WTC11 (cell line): ENCODE data around the gene IQGAP2. TPM values are rescaled to one million over a fixed set of nuclear protein-coding genes. Genes with fewer than 3 reads are reported as not detected.

ENCODE experiments used
- ATAC-seq: fragments of 200-7000 bp; cut with Tn5 transposase; 2 replicates; pipeline ENCODE4 v1.10.0; 2021; ENCODE audit warnings: mild to moderate bottlenecking, moderate library complexity
- CTCF ChIA-PET: fragments of 300-600 bp; sonication (Branson Sonifier 250); formaldehyde crosslinking; loops from one replicate; lab custom pipeline; 2021; ENCODE audit warnings: antibody characterized with exemption; lab: Charles Lee
- POLR2A ChIA-PET: fragments of 350-600 bp; sonication (Branson Sonifier 250); formaldehyde crosslinking; loops from one replicate; lab custom pipeline; 2021; ENCODE audit warnings: antibody characterized with exemption; lab: Charles Lee
- DNase-seq: peaks from one replicate; pipeline ENCODE4 v3.0.0; 2021; ENCODE audit warnings: low spot score
- H3K27ac Mint-ChIP-seq: 2 replicates; pipeline ENCODE4 v1.8.0; 2021; ENCODE audit warnings: mixed read lengths
- H3K27me3 Mint-ChIP-seq: 2 replicates; pipeline ENCODE4 v1.8.0; 2021; ENCODE audit warnings: low read depth, mild to moderate bottlenecking, moderate library complexity, mixed read lengths
- H3K36me3 Mint-ChIP-seq: 2 replicates; pipeline ENCODE4 v1.8.0; 2021; ENCODE audit warnings: mixed read lengths
- H3K4me1 Mint-ChIP-seq: 2 replicates; pipeline ENCODE4 v1.8.0; 2022; ENCODE audit warnings: mixed read lengths
- H3K4me3 Mint-ChIP-seq: 2 replicates; pipeline ENCODE4 v1.8.0; 2021; ENCODE audit warnings: mild to moderate bottlenecking, moderate library complexity, mixed read lengths
- H3K9me3 Mint-ChIP-seq: 2 replicates; pipeline ENCODE4 v1.8.0; 2021; ENCODE audit warnings: mixed read lengths
- CREM ChIP-seq: sonication (generic); formaldehyde crosslinking; IDR thresholded peaks from 2 replicates; pipeline ENCODE4 v1.8.1; 2022; ENCODE audit warnings: mild to moderate bottlenecking, missing genetic modification reagents, moderate library complexity
- E2F1 ChIP-seq: sonication (generic); formaldehyde crosslinking; IDR thresholded peaks from 2 replicates; pipeline ENCODE4 v1.8.0; 2022; ENCODE audit warnings: mild to moderate bottlenecking, missing genetic modification reagents
- MAX ChIP-seq: sonication (generic); formaldehyde crosslinking; IDR thresholded peaks from 2 replicates; pipeline ENCODE4 v1.8.0; 2022; ENCODE audit warnings: mild to moderate bottlenecking, missing genetic modification reagents
- NFATC4 ChIP-seq: fragments of 250-450 bp; sonication (Bioruptor Pico); IDR thresholded peaks from 2 replicates; pipeline ENCODE4 v1.9.0; 2021; ENCODE audit warnings: mild to moderate bottlenecking
- NR1H2 ChIP-seq: sonication (generic); formaldehyde crosslinking; IDR thresholded peaks from 2 replicates; pipeline ENCODE4 v1.9.0; 2021; ENCODE audit warnings: mild to moderate bottlenecking, moderate library complexity, missing genetic modification reagents
- SMAD4 ChIP-seq: sonication (generic); formaldehyde crosslinking; IDR thresholded peaks from 2 replicates; pipeline ENCODE4 v1.8.0; 2022; ENCODE audit warnings: mild to moderate bottlenecking, missing genetic modification reagents
- TEAD4 ChIP-seq: sonication (generic); formaldehyde crosslinking; IDR thresholded peaks from 2 replicates; pipeline ENCODE4 v1.8.0; 2022; ENCODE audit warnings: mild to moderate bottlenecking, missing genetic modification reagents
- ZBTB43 ChIP-seq: sonication (generic); formaldehyde crosslinking; IDR thresholded peaks from 2 replicates; pipeline ENCODE4 v1.8.1; 2023; ENCODE audit warnings: mild to moderate bottlenecking, missing genetic modification reagents
- ZNF121 ChIP-seq: sonication (generic); formaldehyde crosslinking; IDR thresholded peaks from 2 replicates; pipeline ENCODE4 v1.8.0; 2023; ENCODE audit warnings: missing genetic modification reagents
- ZNF138 ChIP-seq: sonication (generic); formaldehyde crosslinking; conservative IDR thresholded peaks from 2 replicates; pipeline ENCODE4 v1.8.1; 2022; ENCODE audit warnings: mild to moderate bottlenecking, moderate library complexity, missing genetic modification reagents
- ZNF232 ChIP-seq: sonication (generic); formaldehyde crosslinking; IDR thresholded peaks from 2 replicates; pipeline ENCODE4 v1.8.0; 2022; ENCODE audit warnings: mild to moderate bottlenecking, missing genetic modification reagents
- ZNF396 ChIP-seq: fragments of 250-450 bp; sonication (Bioruptor Pico); IDR thresholded peaks from 2 replicates; pipeline ENCODE4 v1.8.0; 2021; ENCODE audit warnings: mild to moderate bottlenecking, moderate library complexity, borderline replicate concordance
- ZNF671 ChIP-seq: fragments of 250-450 bp; sonication (Bioruptor Pico); IDR thresholded peaks from 2 replicates; pipeline ENCODE4 v1.8.0; 2021; ENCODE audit warnings: mild to moderate bottlenecking
- total RNA-seq: library from RNA; stranded (reverse); gene quantifications from 3 replicates; pipeline ENCODE4 v1.2.3, GENCODE V29; 2021
- TF ChIP-seq, protein P1 (sequence below): sonication (generic); formaldehyde crosslinking; IDR thresholded peaks from 2 replicates; pipeline ENCODE4 v1.8.0; 2023; ENCODE audit warnings: missing genetic modification reagents, mild to moderate bottlenecking, borderline replicate concordance
- TF ChIP-seq, protein P2 (sequence below): fragments of 250-450 bp; sonication (Bioruptor Pico); IDR thresholded peaks from 2 replicates; pipeline ENCODE4 v1.9.0; 2021; ENCODE audit warnings: mild to moderate bottlenecking
- TF ChIP-seq, protein P3 (sequence below): fragments of 200-600 bp; IDR thresholded peaks from 2 replicates; pipeline ENCODE4 v1.8.0; 2022; ENCODE audit warnings: antibody characterized with exemption
- TF ChIP-seq, protein P4 (sequence below): fragments of 250-450 bp; sonication (Bioruptor Pico); IDR thresholded peaks from 2 replicates; pipeline ENCODE4 v1.9.0; 2021; ENCODE audit warnings: mild to moderate bottlenecking

IQGAP2 gene
- total RNA-seq, 1 experiment from 2014 or later, result 70.6 TPM

- Mint-ChIP-seq H3K9me3 (peaks cover 15% of the 10 kb centered on the region), H3K4me1 (peaks cover 42% of the 10 kb centered on the region), H3K27ac (peak overlapping the region; percentile 17; the same call in 1 of the 2 replicates), H3K36me3 (peaks cover 17% of the 10 kb centered on the region), H3K4me3 (no peak overlapping the region), H3K27me3 (no peaks in the 10 kb centered on the region)
- DNase-seq, result no peak
- no peak for TF ChIP-seq CREM (CRISPR knock-in tag)
- TF ChIP-seq, protein P1, sequence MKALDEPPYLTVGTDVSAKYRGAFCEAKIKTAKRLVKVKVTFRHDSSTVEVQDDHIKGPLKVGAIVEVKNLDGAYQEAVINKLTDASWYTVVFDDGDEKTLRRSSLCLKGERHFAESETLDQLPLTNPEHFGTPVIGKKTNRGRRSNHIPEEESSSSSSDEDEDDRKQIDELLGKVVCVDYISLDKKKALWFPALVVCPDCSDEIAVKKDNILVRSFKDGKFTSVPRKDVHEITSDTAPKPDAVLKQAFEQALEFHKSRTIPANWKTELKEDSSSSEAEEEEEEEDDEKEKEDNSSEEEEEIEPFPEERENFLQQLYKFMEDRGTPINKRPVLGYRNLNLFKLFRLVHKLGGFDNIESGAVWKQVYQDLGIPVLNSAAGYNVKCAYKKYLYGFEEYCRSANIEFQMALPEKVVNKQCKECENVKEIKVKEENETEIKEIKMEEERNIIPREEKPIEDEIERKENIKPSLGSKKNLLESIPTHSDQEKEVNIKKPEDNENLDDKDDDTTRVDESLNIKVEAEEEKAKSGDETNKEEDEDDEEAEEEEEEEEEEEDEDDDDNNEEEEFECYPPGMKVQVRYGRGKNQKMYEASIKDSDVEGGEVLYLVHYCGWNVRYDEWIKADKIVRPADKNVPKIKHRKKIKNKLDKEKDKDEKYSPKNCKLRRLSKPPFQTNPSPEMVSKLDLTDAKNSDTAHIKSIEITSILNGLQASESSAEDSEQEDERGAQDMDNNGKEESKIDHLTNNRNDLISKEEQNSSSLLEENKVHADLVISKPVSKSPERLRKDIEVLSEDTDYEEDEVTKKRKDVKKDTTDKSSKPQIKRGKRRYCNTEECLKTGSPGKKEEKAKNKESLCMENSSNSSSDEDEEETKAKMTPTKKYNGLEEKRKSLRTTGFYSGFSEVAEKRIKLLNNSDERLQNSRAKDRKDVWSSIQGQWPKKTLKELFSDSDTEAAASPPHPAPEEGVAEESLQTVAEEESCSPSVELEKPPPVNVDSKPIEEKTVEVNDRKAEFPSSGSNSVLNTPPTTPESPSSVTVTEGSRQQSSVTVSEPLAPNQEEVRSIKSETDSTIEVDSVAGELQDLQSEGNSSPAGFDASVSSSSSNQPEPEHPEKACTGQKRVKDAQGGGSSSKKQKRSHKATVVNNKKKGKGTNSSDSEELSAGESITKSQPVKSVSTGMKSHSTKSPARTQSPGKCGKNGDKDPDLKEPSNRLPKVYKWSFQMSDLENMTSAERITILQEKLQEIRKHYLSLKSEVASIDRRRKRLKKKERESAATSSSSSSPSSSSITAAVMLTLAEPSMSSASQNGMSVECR (CRISPR knock-in tag), result no peak
- no peak for TF ChIP-seq ZNF671
- no peak for TF ChIP-seq MAX (CRISPR knock-in tag)
- TF ChIP-seq ZBTB43 (CRISPR knock-in tag), result no peak
- TF ChIP-seq, protein P2, sequence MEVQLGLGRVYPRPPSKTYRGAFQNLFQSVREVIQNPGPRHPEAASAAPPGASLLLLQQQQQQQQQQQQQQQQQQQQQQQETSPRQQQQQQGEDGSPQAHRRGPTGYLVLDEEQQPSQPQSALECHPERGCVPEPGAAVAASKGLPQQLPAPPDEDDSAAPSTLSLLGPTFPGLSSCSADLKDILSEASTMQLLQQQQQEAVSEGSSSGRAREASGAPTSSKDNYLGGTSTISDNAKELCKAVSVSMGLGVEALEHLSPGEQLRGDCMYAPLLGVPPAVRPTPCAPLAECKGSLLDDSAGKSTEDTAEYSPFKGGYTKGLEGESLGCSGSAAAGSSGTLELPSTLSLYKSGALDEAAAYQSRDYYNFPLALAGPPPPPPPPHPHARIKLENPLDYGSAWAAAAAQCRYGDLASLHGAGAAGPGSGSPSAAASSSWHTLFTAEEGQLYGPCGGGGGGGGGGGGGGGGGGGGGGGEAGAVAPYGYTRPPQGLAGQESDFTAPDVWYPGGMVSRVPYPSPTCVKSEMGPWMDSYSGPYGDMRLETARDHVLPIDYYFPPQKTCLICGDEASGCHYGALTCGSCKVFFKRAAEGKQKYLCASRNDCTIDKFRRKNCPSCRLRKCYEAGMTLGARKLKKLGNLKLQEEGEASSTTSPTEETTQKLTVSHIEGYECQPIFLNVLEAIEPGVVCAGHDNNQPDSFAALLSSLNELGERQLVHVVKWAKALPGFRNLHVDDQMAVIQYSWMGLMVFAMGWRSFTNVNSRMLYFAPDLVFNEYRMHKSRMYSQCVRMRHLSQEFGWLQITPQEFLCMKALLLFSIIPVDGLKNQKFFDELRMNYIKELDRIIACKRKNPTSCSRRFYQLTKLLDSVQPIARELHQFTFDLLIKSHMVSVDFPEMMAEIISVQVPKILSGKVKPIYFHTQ (CRISPR knock-in tag), result no peak
- TF ChIP-seq ZNF138 (CRISPR knock-in tag), result no peak
- no peak for TF ChIP-seq E2F1 (CRISPR knock-in tag)
- no peak for TF ChIP-seq ZNF232 (CRISPR knock-in tag)
- TF ChIP-seq, protein P3, sequence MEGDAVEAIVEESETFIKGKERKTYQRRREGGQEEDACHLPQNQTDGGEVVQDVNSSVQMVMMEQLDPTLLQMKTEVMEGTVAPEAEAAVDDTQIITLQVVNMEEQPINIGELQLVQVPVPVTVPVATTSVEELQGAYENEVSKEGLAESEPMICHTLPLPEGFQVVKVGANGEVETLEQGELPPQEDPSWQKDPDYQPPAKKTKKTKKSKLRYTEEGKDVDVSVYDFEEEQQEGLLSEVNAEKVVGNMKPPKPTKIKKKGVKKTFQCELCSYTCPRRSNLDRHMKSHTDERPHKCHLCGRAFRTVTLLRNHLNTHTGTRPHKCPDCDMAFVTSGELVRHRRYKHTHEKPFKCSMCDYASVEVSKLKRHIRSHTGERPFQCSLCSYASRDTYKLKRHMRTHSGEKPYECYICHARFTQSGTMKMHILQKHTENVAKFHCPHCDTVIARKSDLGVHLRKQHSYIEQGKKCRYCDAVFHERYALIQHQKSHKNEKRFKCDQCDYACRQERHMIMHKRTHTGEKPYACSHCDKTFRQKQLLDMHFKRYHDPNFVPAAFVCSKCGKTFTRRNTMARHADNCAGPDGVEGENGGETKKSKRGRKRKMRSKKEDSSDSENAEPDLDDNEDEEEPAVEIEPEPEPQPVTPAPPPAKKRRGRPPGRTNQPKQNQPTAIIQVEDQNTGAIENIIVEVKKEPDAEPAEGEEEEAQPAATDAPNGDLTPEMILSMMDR, result no peak
- TF ChIP-seq ZNF396 (CRISPR knock-in tag), result no peak
- TF ChIP-seq ZNF121, result no peak
- no peak for TF ChIP-seq SMAD4 (CRISPR knock-in tag)
- TF ChIP-seq TEAD4, result no peak
- TF ChIP-seq NR1H2, result no peak
- no peak for TF ChIP-seq NFATC4 (CRISPR knock-in tag)
- TF ChIP-seq, protein P4, sequence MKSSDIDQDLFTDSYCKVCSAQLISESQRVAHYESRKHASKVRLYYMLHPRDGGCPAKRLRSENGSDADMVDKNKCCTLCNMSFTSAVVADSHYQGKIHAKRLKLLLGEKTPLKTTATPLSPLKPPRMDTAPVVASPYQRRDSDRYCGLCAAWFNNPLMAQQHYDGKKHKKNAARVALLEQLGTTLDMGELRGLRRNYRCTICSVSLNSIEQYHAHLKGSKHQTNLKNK (CRISPR knock-in tag), result no peak
- no peak for ATAC-seq
- ChIA-PET POLR2A (interaction anchor here (1.3 kb wide), 1 partner anchor 144 kb away, joined by 3 read pairs; no protein-coding TSS in a partner anchor), CTCF (interaction anchor here (1.7 to 1.8 kb wide), 2 partner anchors 144 to 227 kb away, joined by 4 to 7 read pairs; partner anchors contain the start of gene IQGAP2)
Measured at GRCh38 chr5:76547242-76547890, 144.3 kb downstream of the IQGAP2 start.
